GM12878 (cell line): ENCODE data around the gene OXTR. TPM values are rescaled to one million over a fixed set of nuclear protein-coding genes. Genes with fewer than 3 reads are reported as not detected.

Source experiments
- ATAC-seq: fragments of 200-7000 bp; cut with Tn5 transposase; 3 replicates; pipeline ENCODE4 v1.9.1; 2020; ENCODE audit warnings: mild to moderate bottlenecking, moderate library complexity
- BruUV-seq: library from RNA; stranded (reverse); fragments of 400-500 nt; replicated peaks from 2 replicates; lab custom pipeline; 2021; lab: Mats Ljungman, UMichigan
- CTCF ChIA-PET: fragments of 300-600 bp; sonication (Branson Sonifier 250); formaldehyde crosslinking; extraction: SDS; loops from one replicate; lab custom pipeline; 2021; ENCODE audit warnings: inconsistent platforms; lab: Yijun Ruan, JAX
- POLR2A ChIA-PET: fragments of 350-600 bp; formaldehyde crosslinking; extraction: SDS; loops from one replicate; lab custom pipeline; 2021; ENCODE audit warnings: inconsistent platforms; lab: Charles Lee
- RAD21 ChIA-PET: fragments of 300-600 bp; sonication (Branson Sonifier 250); formaldehyde crosslinking; loops from one replicate; lab custom pipeline; 2023; ENCODE audit warnings: antibody characterized with exemption; ENCODE audit not compliant: unreplicated experiment; lab: Charles Lee
- SMC1A ChIA-PET: fragments of 300-600 bp; sonication (Branson Sonifier 250); formaldehyde crosslinking; loops from one replicate; lab custom pipeline; 2023; ENCODE audit not compliant: unreplicated experiment, uncharacterized antibody; lab: Charles Lee
- DNase-seq: peaks from one replicate; pipeline ENCODE4 v3.0.0-alpha.2; 2011; ENCODE audit warnings: low read depth, low spot score
- FAIRE-seq: peaks from 3 replicates; lab custom pipeline; 2011; peaks lifted over from hg19 to GRCh38; lab: Jason Lieb, UNC
- H2AFZ ChIP-seq: 2 replicates; pipeline ENCODE4 v1.6.0; 2011; ENCODE audit warnings: low read depth, low read length, control low read depth; ENCODE audit not compliant: control insufficient read depth
- H3K27ac ChIP-seq: 2 replicates; pipeline ENCODE4 v1.5.1; 2011; ENCODE audit warnings: control low read depth; ENCODE audit not compliant: control insufficient read depth, insufficient read depth
- H3K27me3 ChIP-seq, 2 experiments: replicated peaks in 1 of 2; 2 replicates each; pipeline versions ENCODE4 v1.6.0 to v1.6.1; 2011; ENCODE audit warnings: low read length in 1 of 2; ENCODE audit not compliant: control insufficient read depth in 2 of 2, insufficient read depth in 2 of 2
- H3K36me3 ChIP-seq, 2 experiments: 2 replicates each; pipeline ENCODE4 v1.5.1; 2011; ENCODE audit warnings: low read length in 1 of 2; ENCODE audit not compliant: control insufficient read depth in 2 of 2, insufficient read depth in 2 of 2
- H3K4me1 ChIP-seq: 2 replicates; pipeline ENCODE4 v1.6.1; 2011; ENCODE audit warnings: mild to moderate bottlenecking, low read length, moderate library complexity, mixed read lengths; ENCODE audit not compliant: control insufficient read depth, insufficient read depth
- H3K4me2 ChIP-seq: 2 replicates; pipeline ENCODE4 v1.6.0; 2011; ENCODE audit warnings: control low read depth; ENCODE audit not compliant: control insufficient read depth, insufficient read depth
- H3K4me3 ChIP-seq: fragments of 200-600 bp; sonication (generic); 2 replicates; pipeline ENCODE4 v1.5.1; 2016
- H3K79me2 ChIP-seq: 2 replicates; pipeline ENCODE4 v1.6.0; 2011; ENCODE audit warnings: low read length; ENCODE audit not compliant: control insufficient read depth, insufficient read depth
- H3K9ac ChIP-seq: 2 replicates; pipeline ENCODE4 v1.8.0; 2011; ENCODE audit warnings: low read length, control low read depth, mixed read lengths; ENCODE audit not compliant: control insufficient read depth, insufficient read depth
- H3K9me3 ChIP-seq: replicated peaks from 3 replicates; pipeline ENCODE4 v1.5.1; 2011; ENCODE audit warnings: mild to moderate bottlenecking, low read length; ENCODE audit not compliant: control insufficient read depth, insufficient read depth
- H4K20me1 ChIP-seq: 2 replicates; pipeline ENCODE4 v1.6.0; 2011; ENCODE audit not compliant: control insufficient read depth, insufficient read depth
- ATF7 ChIP-seq: fragments of 450-650 bp; IDR thresholded peaks from 2 replicates; pipeline ENCODE4 v1.6.1; 2016; ENCODE audit warnings: low read depth, mild to moderate bottlenecking
- CTCF ChIP-seq, 3 experiments: IDR thresholded peaks in 2 of 3; conservative IDR thresholded peaks in 1 of 3; 2 replicates each; pipeline ENCODE4 v1.5.1; 2011; ENCODE audit warnings: low read depth in 3 of 3, low read length in 3 of 3, mild to moderate bottlenecking in 3 of 3, control low read depth in 2 of 3, moderate library complexity in 2 of 3, inconsistent platforms in 1 of 3, mixed read lengths in 1 of 3; ENCODE audit not compliant: control insufficient read depth in 2 of 3, insufficient read depth in 1 of 3; ENCODE audit errors: extremely low read depth in 1 of 3
- ESRRA ChIP-seq: IDR thresholded peaks from 2 replicates; pipeline ENCODE4 v1.6.1; 2012; ENCODE audit warnings: mild to moderate bottlenecking, low read length, improper control_type of control experiment
- GABPA ChIP-seq: IDR thresholded peaks from 2 replicates; pipeline ENCODE4 v1.6.1; 2014; ENCODE audit warnings: antibody characterized with exemption, low read depth, mild to moderate bottlenecking, inconsistent platforms
- JUND ChIP-seq: IDR thresholded peaks from 2 replicates; pipeline ENCODE4 v1.6.1; 2012; ENCODE audit warnings: low read depth, mild to moderate bottlenecking, low read length, improper control_type of control experiment, moderate library complexity
- PML ChIP-seq: IDR thresholded peaks from 2 replicates; pipeline ENCODE4 v1.6.1; 2012; ENCODE audit warnings: low read length, inconsistent platforms
- POU2F2 ChIP-seq: IDR thresholded peaks from 3 replicates; pipeline ENCODE4 v1.6.1; 2011; ENCODE audit warnings: low read depth, mild to moderate bottlenecking, low read length, borderline replicate concordance
- RAD21 ChIP-seq: IDR thresholded peaks from 2 replicates; pipeline ENCODE4 v1.6.1; 2011; ENCODE audit warnings: mild to moderate bottlenecking, low read depth, low read length, moderate library complexity; ENCODE audit not compliant: insufficient read depth
- RELA ChIP-seq: fragments of 450-650 bp; IDR thresholded peaks from 2 replicates; pipeline ENCODE4 v1.8.0; 2014; ENCODE audit warnings: borderline replicate concordance; ENCODE audit not compliant: partially characterized antibody
- SIN3A ChIP-seq: IDR thresholded peaks from 2 replicates; pipeline ENCODE4 v1.6.1; 2012; ENCODE audit warnings: low read depth, low read length, improper control_type of control experiment
- YY1 ChIP-seq: IDR thresholded peaks from 2 replicates; pipeline ENCODE4 v1.6.1; 2011; ENCODE audit warnings: low read depth, mild to moderate bottlenecking, low read length
- WGBS: methylation state at CpG from one replicate; pipeline ENCODE4 v1.1.6; 2016; ENCODE audit warnings: low lambda C conversion rate; ENCODE audit not compliant: insufficient replicate concordance, insufficient coverage; ENCODE audit errors: missing lambda C conversion rate; 5-methylcytosine and 5-hydroxymethylcytosine counted together
- in situ Hi-C: fragments of 300-500 bp; cut with MboI; formaldehyde crosslinking; loops from 9 replicates; pipeline ENCODE4 v1.14.3; 2018; ENCODE audit warnings: mixed read lengths
- intact Hi-C: fragments of 100-400 bp; cut with micrococcal nuclease; formaldehyde crosslinking; loops from one replicate; pipeline ENCODE4 v1.14.2; 2022; ENCODE audit not compliant: unreplicated experiment
- polyA plus RNA-seq, 11 experiments: library from polyadenylated mRNA; depleted of rRNA in 4 of 11; unstranded in 6 of 11; stranded (reverse) in 5 of 11; fragments of >200 nt; fragmentation: Nextera tagmentation in 4 of 11; fragmentation: Illumina TruSeq in 1 of 11; extraction: Ambion mirVana in 4 of 11; extraction: Trizol in 1 of 11; gene quantifications; 1 replicate in 1 of 11; 2 replicates in 10 of 11; pipeline versions ENCODE4 v1.2.1 to v1.2.3, GENCODE V29; 2011 to 2016; ENCODE audit warnings: inconsistent platforms in 2 of 11, missing spikeins in 2 of 11, low read depth in 1 of 11
- total RNA-seq, 4 experiments: library from RNA; depleted of rRNA in 3 of 4; stranded (reverse); fragments of >200 nt in 3 of 4; fragmentation: Illumina TruSeq in 1 of 4; extraction: Trizol in 1 of 4; gene quantifications; 2 replicates each; pipeline versions ENCODE4 v1.2.1 to v1.2.3, GENCODE V29; 2013 to 2021
- TF ChIP-seq, protein P1 (sequence below): fragments of 450-650 bp; conservative IDR thresholded peaks from 2 replicates; pipeline ENCODE4 v1.6.1; 2017; ENCODE audit warnings: mild to moderate bottlenecking, moderate library complexity
- TF ChIP-seq, protein P2 (sequence below): fragments of 450-650 bp; IDR thresholded peaks from 2 replicates; pipeline ENCODE4 v1.6.1; 2014; ENCODE audit warnings: mild to moderate bottlenecking

The OXTR gene
- total and polyA plus RNA-seq, 10 of the 15 experiments (the other 5 are each of a cell fraction or from before 2014, with no cell fraction given): 0.43 to 5.9 (median 2.6) TPM

- no peak overlapping the region for H3K4me2 ChIP-seq
- RAD21 ChIA-PET: no interaction called here
- H3K9ac ChIP-seq: no peak overlapping the region
- TF ChIP-seq ATF7 (no peak), RAD21 (no peak), JUND (no peak), YY1 (0 out of 2 replicates have a peak, but pooled peaks have one; percentile 50), ESRRA (no peak), RELA (no peak), POU2F2 (no peak), SIN3A (no peak), PML (no peak), GABPA (no peak), CTCF (IDR thresholded peaks at IDR 0.05 in 2 of 3, conservative IDR thresholded peaks at IDR 0.05 in 1 of 3; ENCODE audit: control insufficient read depth in 2 of 3, extremely low read depth in 1 of 3, insufficient read depth in 1 of 3, low read depth in 3 of 3, low read length in 3 of 3) (peak; percentile 30 to 53 (median 40))
- TF ChIP-seq, protein P1, sequence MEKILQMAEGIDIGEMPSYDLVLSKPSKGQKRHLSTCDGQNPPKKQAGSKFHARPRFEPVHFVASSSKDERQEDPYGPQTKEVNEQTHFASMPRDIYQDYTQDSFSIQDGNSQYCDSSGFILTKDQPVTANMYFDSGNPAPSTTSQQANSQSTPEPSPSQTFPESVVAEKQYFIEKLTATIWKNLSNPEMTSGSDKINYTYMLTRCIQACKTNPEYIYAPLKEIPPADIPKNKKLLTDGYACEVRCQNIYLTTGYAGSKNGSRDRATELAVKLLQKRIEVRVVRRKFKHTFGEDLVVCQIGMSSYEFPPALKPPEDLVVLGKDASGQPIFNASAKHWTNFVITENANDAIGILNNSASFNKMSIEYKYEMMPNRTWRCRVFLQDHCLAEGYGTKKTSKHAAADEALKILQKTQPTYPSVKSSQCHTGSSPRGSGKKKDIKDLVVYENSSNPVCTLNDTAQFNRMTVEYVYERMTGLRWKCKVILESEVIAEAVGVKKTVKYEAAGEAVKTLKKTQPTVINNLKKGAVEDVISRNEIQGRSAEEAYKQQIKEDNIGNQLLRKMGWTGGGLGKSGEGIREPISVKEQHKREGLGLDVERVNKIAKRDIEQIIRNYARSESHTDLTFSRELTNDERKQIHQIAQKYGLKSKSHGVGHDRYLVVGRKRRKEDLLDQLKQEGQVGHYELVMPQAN: no peak
- TF ChIP-seq, protein P2, sequence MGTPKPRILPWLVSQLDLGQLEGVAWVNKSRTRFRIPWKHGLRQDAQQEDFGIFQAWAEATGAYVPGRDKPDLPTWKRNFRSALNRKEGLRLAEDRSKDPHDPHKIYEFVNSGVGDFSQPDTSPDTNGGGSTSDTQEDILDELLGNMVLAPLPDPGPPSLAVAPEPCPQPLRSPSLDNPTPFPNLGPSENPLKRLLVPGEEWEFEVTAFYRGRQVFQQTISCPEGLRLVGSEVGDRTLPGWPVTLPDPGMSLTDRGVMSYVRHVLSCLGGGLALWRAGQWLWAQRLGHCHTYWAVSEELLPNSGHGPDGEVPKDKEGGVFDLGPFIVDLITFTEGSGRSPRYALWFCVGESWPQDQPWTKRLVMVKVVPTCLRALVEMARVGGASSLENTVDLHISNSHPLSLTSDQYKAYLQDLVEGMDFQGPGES: no peak
- TF ChIP-seq, all 136 proteins: peak for 2
- H2AFZ ChIP-seq: no peak overlapping the region
- 15% methylated on average over 3 of the region's 3 CpGs for WGBS
- H3K4me1 ChIP-seq: no peaks in the 10 kb centered on the region
- FAIRE-seq (no peak), DNase-seq (no peak), ATAC-seq (peak; percentile 59; the same call in 2 of the 3 replicates)
- no TSS peak for BruUV-seq
- H3K79me2 ChIP-seq: no peaks in the 10 kb centered on the region
- no peaks in the 10 kb centered on the region for H4K20me1 ChIP-seq
- in situ Hi-C loops (no loop called here), intact Hi-C loops (no loop called here)
- no peak overlapping the region for H3K27ac ChIP-seq
- no peak overlapping the region for H3K4me3 ChIP-seq
- SMC1A ChIA-PET: interaction anchor here (0.7 kb wide), 1 partner anchor 59 kb away, joined by 3 read pairs; no protein-coding TSS in a partner anchor
- POLR2A ChIA-PET: no interaction called here
- no peaks in the 10 kb centered on the region; the same call in 2 of the 3 replicates for H3K9me3 ChIP-seq
- no peaks in the 10 kb centered on the region for H3K36me3 ChIP-seq
- no peaks in the 10 kb centered on the region for H3K27me3 ChIP-seq
- CTCF ChIA-PET: interaction anchor here (0.8 to 2.0 kb wide), 3 partner anchors 11 to 39 kb away, joined by 3 to 7 read pairs (median 3); no protein-coding TSS in a partner anchor
These were observed 66.9 kb downstream of the OXTR start for GRCh38 chr3:8702560-8702959.
